Measurements from ENCODE around the gene LRTM2.

Gene LRTM2

GRCh38 chr12:1872001-1872400, 51.6 kb downstream of the LRTM2 start:
- no peak for DNase-seq (ENCODE audit: extremely low read depth, insufficient read length)
- no peaks in the 10 kb centered on the region for H3K36me3 ChIP-seq (ENCODE audit: control insufficient read depth, insufficient read depth, low read length)
- TF ChIP-seq CTCF (IDR thresholded peaks at IDR 0.05; ENCODE audit: insufficient read depth, low read length, poor library complexity, severe bottlenecking), result no peak
- peaks cover 2% of the 10 kb centered on the region for H3K27me3 ChIP-seq (replicated peaks; ENCODE audit: control insufficient read depth, insufficient read depth, low read length)
- no peak overlapping the region for H3K4me3 ChIP-seq (replicated peaks; ENCODE audit: low read depth, low read length)

- no peak for TF ChIP-seq CTCF (IDR thresholded peaks at IDR 0.05; ENCODE audit: insufficient read depth, low read length, poor library complexity, severe bottlenecking)
- no peak for DNase-seq (ENCODE audit: extremely low read depth, insufficient read length)
- H3K4me3 ChIP-seq (replicated peaks; ENCODE audit: low read depth, low read length), result no peak overlapping the region
- H3K27me3 ChIP-seq (replicated peaks; ENCODE audit: control insufficient read depth, insufficient read depth, low read length), result peaks cover 2% of the 10 kb centered on the region
- no peaks in the 10 kb centered on the region for H3K36me3 ChIP-seq (ENCODE audit: control insufficient read depth, insufficient read depth, low read length)
These were observed 52.1 kb downstream of the LRTM2 start for GRCh38 chr12:1872448-1872847.

GRCh38 chr12:1873531-1874510, 53.5 kb downstream of the LRTM2 start:
- no peak for TF ChIP-seq CTCF (IDR thresholded peaks at IDR 0.05; ENCODE audit: insufficient read depth, low read length, poor library complexity, severe bottlenecking)
- Histone ChIP-seq H3K4me3 (replicated peaks; ENCODE audit: low read depth, low read length) (no peak overlapping the region), H3K36me3 (ENCODE audit: control insufficient read depth, insufficient read depth, low read length) (no peaks in the 10 kb centered on the region), H3K27me3 (replicated peaks; ENCODE audit: control insufficient read depth, insufficient read depth, low read length) (peaks cover 2% of the 10 kb centered on the region)
- DNase-seq (ENCODE audit: extremely low read depth, insufficient read length), result no peak

- H3K36me3 ChIP-seq (ENCODE audit: control insufficient read depth, insufficient read depth, low read length), result no peaks in the 10 kb centered on the region
- no peak for TF ChIP-seq CTCF (IDR thresholded peaks at IDR 0.05; ENCODE audit: insufficient read depth, low read length, poor library complexity, severe bottlenecking)
- H3K4me3 ChIP-seq (replicated peaks; ENCODE audit: low read depth, low read length), result no peak overlapping the region
- H3K27me3 ChIP-seq (replicated peaks; ENCODE audit: control insufficient read depth, insufficient read depth, low read length), result peaks cover 2% of the 10 kb centered on the region
- DNase-seq (ENCODE audit: extremely low read depth, insufficient read length), result no peak
These were observed 55.2 kb downstream of the LRTM2 start for GRCh38 chr12:1875608-1876007.

GRCh38 chr12:1876086-1876485, 55.7 kb downstream of the LRTM2 start:
- TF ChIP-seq CTCF (IDR thresholded peaks at IDR 0.05; ENCODE audit: insufficient read depth, low read length, poor library complexity, severe bottlenecking), result no peak
- no peak for DNase-seq (ENCODE audit: extremely low read depth, insufficient read length)
- Histone ChIP-seq H3K4me3 (replicated peaks; ENCODE audit: low read depth, low read length) (no peak overlapping the region), H3K36me3 (ENCODE audit: control insufficient read depth, insufficient read depth, low read length) (no peaks in the 10 kb centered on the region), H3K27me3 (replicated peaks; ENCODE audit: control insufficient read depth, insufficient read depth, low read length) (peaks cover 2% of the 10 kb centered on the region)
